Superior temporal gyrus (tissue), 1 donor: Measurements from ENCODE around the gene HLA-DQB1.
"Not testable (repeated sequence)": the region's sequence is repeated elsewhere in the genome, so short reads cannot be mapped to it uniquely, and the experiment has no call there.

ENCODE experiments used
- DNase-seq: peaks from one replicate; pipeline ENCODE4 v3.0.0-alpha.2; 2016; ENCODE audit errors: extremely low spot score

Gene HLA-DQB1

GRCh38 chr6:32666420-32667300 lies at the start of gene HLA-DQB1:
HLA-DQB1 (minus strand) TSS chr6:32666657; CDS start chr6:32666607, 50 bp downstream.
- peak; percentile 69 for DNase-seq

GRCh38 chr6:32713241-32713640 lies 46.8 kb upstream of the HLA-DQB1 start:
- no peak for DNase-seq

GRCh38 chr6:32709625-32710024 lies 43.2 kb upstream of the HLA-DQB1 start:
- no peak for DNase-seq

- not testable (repeated sequence) for DNase-seq
Measured at GRCh38 chr6:32705164-32705563, 38.7 kb upstream of the HLA-DQB1 start.

GRCh38 chr6:32703347-32703746 lies 36.9 kb upstream of the HLA-DQB1 start:
- DNase-seq = no peak

- peak; percentile 80 for DNase-seq
Measured at GRCh38 chr6:32700391-32701040, 34.1 kb upstream of the HLA-DQB1 start.

- DNase-seq = no peak
Measured at GRCh38 chr6:32697031-32697430, 30.6 kb upstream of the HLA-DQB1 start.

GRCh38 chr6:32692019-32692418 lies 25.6 kb upstream of the HLA-DQB1 start:
- no peak for DNase-seq

- no peak for DNase-seq
Measured at GRCh38 chr6:32689531-32690501, 23.4 kb upstream of the HLA-DQB1 start.

GRCh38 chr6:32685603-32686002 lies 19.1 kb upstream of the HLA-DQB1 start:
- DNase-seq = no peak

- no peak for DNase-seq
Measured at GRCh38 chr6:32684246-32684645, 17.8 kb upstream of the HLA-DQB1 start.

- DNase-seq = no peak
Measured at GRCh38 chr6:32680055-32680454, 13.6 kb upstream of the HLA-DQB1 start.

- DNase-seq = no peak
Measured at GRCh38 chr6:32679492-32679891, 13.0 kb upstream of the HLA-DQB1 start.

GRCh38 chr6:32674123-32674522 lies 7.7 kb upstream of the HLA-DQB1 start:
- DNase-seq = not testable (repeated sequence)

- not testable (repeated sequence) for DNase-seq
Measured at GRCh38 chr6:32671908-32672307, 5.5 kb upstream of the HLA-DQB1 start.

GRCh38 chr6:32669893-32670292 lies 3.4 kb upstream of the HLA-DQB1 start:
- DNase-seq = no peak

GRCh38 chr6:32669240-32669639 lies 2.8 kb upstream of the HLA-DQB1 start:
- no peak for DNase-seq

- peak; percentile 39 for DNase-seq
Measured at GRCh38 chr6:32668226-32668747, 1.8 kb upstream of the HLA-DQB1 start.

GRCh38 chr6:32665661-32666060 lies 796 bp downstream of the HLA-DQB1 start:
- DNase-seq = no peak

- DNase-seq = no peak
Measured at GRCh38 chr6:32664827-32665362, 1.6 kb downstream of the HLA-DQB1 start.

- DNase-seq = no peak
Measured at GRCh38 chr6:32664354-32664753, 2.1 kb downstream of the HLA-DQB1 start.
